OCI-LY7 (cell line): ENCODE results near the gene SPATA22. TPM values are rescaled to one million over a fixed set of nuclear protein-coding genes. Genes with fewer than 3 reads are reported as not detected.
"Not testable (repeated sequence)": the region's sequence is repeated elsewhere in the genome, so short reads cannot be mapped to it uniquely, and the experiment has no call there.

Experiments used
- BruUV-seq: library from RNA; stranded (reverse); fragments of 400-500 nt; replicated peaks from 2 replicates; lab custom pipeline; 2021; lab: Mats Ljungman, UMichigan
- CTCF ChIA-PET: fragments of 300-600 bp; sonication (Branson Sonifier 250); formaldehyde crosslinking; loops from one replicate; lab custom pipeline; 2022; ENCODE audit warnings: antibody characterized with exemption; ENCODE audit not compliant: unreplicated experiment; lab: Charles Lee
- POLR2A ChIA-PET: fragments of 300-600 bp; sonication (Branson Sonifier 250); formaldehyde crosslinking; loops from one replicate; lab custom pipeline; 2022; ENCODE audit warnings: antibody characterized with exemption; lab: Charles Lee
- DNase-seq: peaks from one replicate; pipeline ENCODE4 v3.0.0-alpha.2; 2015; ENCODE audit warnings: low spot score
- H2AFZ ChIP-seq: fragments of 200-600 bp; sonication (generic), shearing (Covaris generic); 2 replicates; pipeline ENCODE4 v1.6.1; 2014; ENCODE audit warnings: mild to moderate bottlenecking, antibody characterized with exemption, low read length, moderate library complexity
- H3K27ac ChIP-seq: fragments of 200-600 bp; sonication (generic); 2 replicates; pipeline ENCODE4 v1.5.1; 2014; ENCODE audit warnings: mixed run types, low read depth, mild to moderate bottlenecking, moderate library complexity, low read length, inconsistent platforms; ENCODE audit not compliant: poor library complexity, severe bottlenecking
- H3K36me3 ChIP-seq: fragments of 200-600 bp; sonication (generic); 2 replicates; pipeline ENCODE4 v1.6.1; 2014; ENCODE audit warnings: mild to moderate bottlenecking, antibody characterized with exemption, low read length, moderate library complexity, mixed read lengths; ENCODE audit not compliant: insufficient read depth
- H3K4me1 ChIP-seq: fragments of 200-600 bp; sonication (generic); 2 replicates; pipeline ENCODE4 v1.5.1; 2014; ENCODE audit warnings: mild to moderate bottlenecking, low read length; ENCODE audit not compliant: insufficient read depth, poor library complexity, severe bottlenecking
- H3K4me2 ChIP-seq: fragments of 200-600 bp; sonication (generic); 2 replicates; pipeline ENCODE4 v1.6.1; 2014; ENCODE audit warnings: mild to moderate bottlenecking, low read length
- H3K4me3 ChIP-seq: fragments of 200-600 bp; sonication (generic); 2 replicates; pipeline ENCODE4 v1.5.1; 2014; ENCODE audit warnings: mild to moderate bottlenecking, low read depth, low read length; ENCODE audit not compliant: poor library complexity, severe bottlenecking
- H3K79me2 ChIP-seq: fragments of 200-600 bp; sonication (generic); 2 replicates; pipeline ENCODE4 v1.6.1; 2016; ENCODE audit warnings: low read depth, mild to moderate bottlenecking, low read length, moderate library complexity, mixed read lengths; ENCODE audit not compliant: insufficient read depth
- H3K9me2 ChIP-seq: fragments of 200-600 bp; sonication (generic); 2 replicates; pipeline ENCODE4 v1.6.1; 2016; ENCODE audit warnings: mild to moderate bottlenecking, low read length, mixed read lengths; ENCODE audit not compliant: insufficient read depth
- H3K9me3 ChIP-seq: fragments of 200-600 bp; sonication (generic); 2 replicates; pipeline ENCODE4 v1.6.1; 2014; ENCODE audit warnings: mild to moderate bottlenecking, mixed run types, low read length, mixed read lengths
- H4K20me1 ChIP-seq: fragments of 200-600 bp; sonication (generic); 2 replicates; pipeline ENCODE4 v1.6.1; 2014; ENCODE audit warnings: mild to moderate bottlenecking, antibody characterized with exemption, low read length, moderate library complexity, mixed read lengths; ENCODE audit not compliant: insufficient read depth
- EZH2phosphoT487 ChIP-seq: fragments of 200-600 bp; sonication (generic); IDR thresholded peaks from 2 replicates; pipeline ENCODE4 v1.6.1; 2018; ENCODE audit warnings: low read depth, borderline replicate concordance, mild to moderate bottlenecking, mixed run types, antibody characterized with exemption, low read length, moderate library complexity, mixed read lengths
- intact Hi-C: fragments of 100-400 bp; cut with micrococcal nuclease; formaldehyde crosslinking; loops from one replicate; pipeline ENCODE4 v1.10.0; 2022; ENCODE audit not compliant: unreplicated experiment
- total RNA-seq, 2 experiments: library from RNA; depleted of rRNA in 1 of 2; stranded (reverse); fragments of >200 nt in 1 of 2; shearing (Covaris generic) in 1 of 2; gene quantifications; 2 replicates each; pipeline ENCODE4 v1.2.3, GENCODE V29; 2014 to 2022
- TF ChIP-seq, protein P1 (sequence below): fragments of 200-600 bp; sonication (generic); conservative IDR thresholded peaks from 2 replicates; pipeline ENCODE4 v1.5.1; 2014; ENCODE audit warnings: mild to moderate bottlenecking, antibody characterized with exemption, low read length, moderate library complexity, mixed read lengths

Gene SPATA22
- total RNA-seq, 2 experiments from 2014 or later = not detected

DNA sequence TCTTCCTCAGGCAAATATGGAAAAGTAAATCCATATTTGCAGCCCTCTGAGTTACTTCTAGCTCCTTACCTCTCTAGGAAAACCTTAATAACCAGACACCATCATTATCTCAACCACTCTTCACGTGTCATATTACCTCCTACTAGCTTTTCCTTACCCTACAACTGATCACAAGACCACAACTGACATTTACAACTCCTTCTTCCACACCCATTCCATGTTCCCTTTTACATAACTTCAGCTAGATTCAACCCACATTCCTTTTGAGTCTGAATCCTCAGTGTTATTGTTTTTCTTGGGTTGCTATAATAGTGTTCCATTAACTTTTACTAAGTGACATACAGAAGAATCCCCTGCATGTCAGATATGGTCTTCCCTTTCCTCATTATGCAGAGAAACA, 33.3 kb downstream of the SPATA22 start:
- Histone ChIP-seq H3K4me2 (no peak overlapping the region), H3K36me3 (no peaks in the 10 kb centered on the region), H3K4me1 (no peaks in the 10 kb centered on the region), H3K79me2 (no peaks in the 10 kb centered on the region), H4K20me1 (no peaks in the 10 kb centered on the region), H2AFZ (no peak overlapping the region), H3K4me3 (no peak overlapping the region), H3K27ac (no peak overlapping the region), H3K9me3 (no peaks in the 10 kb centered on the region), H3K9me2 (no peaks in the 10 kb centered on the region)
- POLR2A ChIA-PET = no interaction called here
- TF ChIP-seq EZH2phosphoT487 = no peak
- TF ChIP-seq, protein P1, sequence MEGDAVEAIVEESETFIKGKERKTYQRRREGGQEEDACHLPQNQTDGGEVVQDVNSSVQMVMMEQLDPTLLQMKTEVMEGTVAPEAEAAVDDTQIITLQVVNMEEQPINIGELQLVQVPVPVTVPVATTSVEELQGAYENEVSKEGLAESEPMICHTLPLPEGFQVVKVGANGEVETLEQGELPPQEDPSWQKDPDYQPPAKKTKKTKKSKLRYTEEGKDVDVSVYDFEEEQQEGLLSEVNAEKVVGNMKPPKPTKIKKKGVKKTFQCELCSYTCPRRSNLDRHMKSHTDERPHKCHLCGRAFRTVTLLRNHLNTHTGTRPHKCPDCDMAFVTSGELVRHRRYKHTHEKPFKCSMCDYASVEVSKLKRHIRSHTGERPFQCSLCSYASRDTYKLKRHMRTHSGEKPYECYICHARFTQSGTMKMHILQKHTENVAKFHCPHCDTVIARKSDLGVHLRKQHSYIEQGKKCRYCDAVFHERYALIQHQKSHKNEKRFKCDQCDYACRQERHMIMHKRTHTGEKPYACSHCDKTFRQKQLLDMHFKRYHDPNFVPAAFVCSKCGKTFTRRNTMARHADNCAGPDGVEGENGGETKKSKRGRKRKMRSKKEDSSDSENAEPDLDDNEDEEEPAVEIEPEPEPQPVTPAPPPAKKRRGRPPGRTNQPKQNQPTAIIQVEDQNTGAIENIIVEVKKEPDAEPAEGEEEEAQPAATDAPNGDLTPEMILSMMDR = no peak
- DNase-seq = no peak
- intact Hi-C loops = no loop called here
- CTCF ChIA-PET = no interaction called here
- no TSS peak for BruUV-seq

DNA sequence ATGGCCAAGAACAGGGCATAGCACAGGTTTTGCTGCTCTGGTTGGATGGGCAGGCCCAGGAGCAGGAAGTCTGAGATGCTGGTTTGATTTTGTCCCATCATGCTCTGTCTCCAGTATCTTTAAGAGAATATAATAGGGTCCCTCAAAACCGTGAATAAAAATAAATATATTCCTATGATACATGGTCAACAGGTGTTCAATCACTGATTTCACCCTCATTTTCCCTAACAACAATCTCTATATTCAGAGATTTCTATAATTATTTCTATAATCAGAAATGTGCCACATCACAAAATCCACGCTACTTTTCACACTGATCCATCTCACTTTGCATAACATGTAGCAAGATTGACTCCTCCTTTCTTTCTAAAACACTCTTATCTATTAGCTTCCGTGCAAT, 37.9 kb downstream of the SPATA22 start, which contains the start of gene OR1E2:
OR1E2 (minus strand) TSS at position 101 of the 400 bp plus-strand sequence; CDS start at position 101, 0 bp downstream.
- Histone ChIP-seq H3K36me3 (no peaks in the 10 kb centered on the region), H3K27ac (no peak within 1 kb of the TSS), H3K9me3 (no peaks in the 10 kb centered on the region), H4K20me1 (no peaks in the 10 kb centered on the region), H3K4me2 (no peak within 1 kb of the TSS), H3K4me3 (no peak within 1 kb of the TSS), H3K79me2 (no peaks in the 10 kb centered on the region), H2AFZ (no peak within 1 kb of the TSS), H3K9me2 (no peaks in the 10 kb centered on the region), H3K4me1 (no peaks in the 10 kb centered on the region)
- CTCF ChIA-PET = no interaction called here
- no peak for DNase-seq
- BruUV-seq = no TSS peak
- intact Hi-C loops = no loop called here
- POLR2A ChIA-PET = no interaction called here
- TF ChIP-seq, protein P1 = no peak
- TF ChIP-seq EZH2phosphoT487 = no peak

DNA sequence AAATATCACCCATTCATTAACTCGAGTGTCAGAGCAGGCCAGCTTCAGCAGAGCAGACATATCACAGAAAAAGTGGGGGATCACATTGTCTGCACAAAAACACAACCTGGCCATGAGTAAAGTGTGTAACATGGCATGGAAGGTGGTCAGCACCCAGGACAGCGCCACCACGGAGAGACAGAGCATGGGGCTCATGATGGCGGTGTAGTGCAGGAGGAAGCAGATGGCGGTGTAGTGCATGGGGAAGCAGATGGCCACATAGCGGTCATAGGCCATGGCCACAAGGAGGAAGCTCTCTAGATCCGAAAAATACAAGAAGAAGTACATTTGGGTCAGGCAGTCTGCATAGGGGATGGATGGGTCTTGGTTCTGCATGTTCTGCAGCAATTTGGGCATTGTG, 38.4 kb downstream of the SPATA22 start:
- CTCF ChIA-PET, H3K36me3 ChIP-seq, H3K9me3 ChIP-seq, intact Hi-C loops, DNase-seq, POLR2A ChIA-PET, H3K9me2 ChIP-seq, H3K27ac ChIP-seq, H2AFZ ChIP-seq, H3K4me1 ChIP-seq, H3K4me2 ChIP-seq, H4K20me1 ChIP-seq, H3K4me3 ChIP-seq, H3K79me2 ChIP-seq, BruUV-seq: not testable (repeated sequence)
